Smooth muscle cell (in vitro differentiated cells): ENCODE results near the gene FAM13C. TPM values are rescaled to one million over a fixed set of nuclear protein-coding genes. Genes with fewer than 3 reads are reported as not detected.

Experiments
- DNase-seq: peaks from one replicate; lab custom pipeline; 2025; ENCODE audit not compliant: unreplicated experiment; lab: John Stamatoyannopoulos, UW
- H2AFZ ChIP-seq: fragments of 200-600 bp; sonication (generic); 2 replicates; pipeline ENCODE4 v1.6.0; 2016; ENCODE audit warnings: antibody characterized with exemption, low read depth, mild to moderate bottlenecking
- H3F3A ChIP-seq: fragments of 200-600 bp; sonication (generic); 2 replicates; pipeline ENCODE4 v1.6.0; 2017; ENCODE audit warnings: antibody characterized with exemption, low read depth
- H3K27ac ChIP-seq: fragments of 200-600 bp; sonication (generic); 2 replicates; pipeline ENCODE4 v1.5.1; 2016; ENCODE audit warnings: low read depth, mild to moderate bottlenecking
- H3K27me3 ChIP-seq: fragments of 200-600 bp; sonication (generic); 2 replicates; pipeline ENCODE4 v1.6.1; 2016; ENCODE audit warnings: low read depth, mild to moderate bottlenecking
- H3K36me3 ChIP-seq: fragments of 200-600 bp; sonication (generic); 2 replicates; pipeline ENCODE4 v1.5.1; 2016; ENCODE audit warnings: low read depth
- H3K4me1 ChIP-seq: fragments of 200-600 bp; sonication (generic); 2 replicates; pipeline ENCODE4 v1.5.1; 2016; ENCODE audit warnings: low read depth
- H3K4me2 ChIP-seq: fragments of 200-600 bp; sonication (generic); 2 replicates; pipeline ENCODE4 v1.6.0; 2016; ENCODE audit warnings: mild to moderate bottlenecking
- H3K4me3 ChIP-seq: fragments of 200-600 bp; sonication (generic); 2 replicates; pipeline ENCODE4 v1.5.1; 2016; ENCODE audit warnings: mild to moderate bottlenecking
- H3K79me2 ChIP-seq: fragments of 200-600 bp; sonication (generic); 2 replicates; pipeline ENCODE4 v1.6.0; 2016; ENCODE audit warnings: low read depth, mild to moderate bottlenecking
- H3K9ac ChIP-seq: fragments of 200-600 bp; sonication (generic); 2 replicates; pipeline ENCODE4 v1.6.0; 2016; ENCODE audit warnings: low read depth
- H3K9me3 ChIP-seq: fragments of 200-600 bp; sonication (generic); replicated peaks from 2 replicates; pipeline ENCODE4 v1.5.1; 2016; ENCODE audit warnings: low read depth
- H4K20me1 ChIP-seq: fragments of 200-600 bp; sonication (generic); 2 replicates; pipeline ENCODE4 v1.6.0; 2016; ENCODE audit warnings: low read depth
- CTCF ChIP-seq: fragments of 200-600 bp; sonication (generic); IDR thresholded peaks from 2 replicates; pipeline ENCODE4 v1.5.1; 2017; ENCODE audit warnings: borderline replicate concordance, mild to moderate bottlenecking, antibody characterized with exemption; ENCODE audit not compliant: insufficient read depth, poor library complexity, severe bottlenecking
- WGBS: methylation state at CpG from one replicate; pipeline ENCODE4 v1.1.7; 2016; ENCODE audit warnings: low lambda C conversion rate; 5-methylcytosine and 5-hydroxymethylcytosine counted together
- polyA plus RNA-seq: library from polyadenylated mRNA; unstranded; fragments of >200 nt; fragmentation: Nextera tagmentation; extraction: Ambion mirVana; gene quantifications from 2 replicates; pipeline ENCODE4 v1.2.1, GENCODE V29; 2016
- total RNA-seq: library from RNA; depleted of rRNA; stranded (reverse); fragments of >200 nt; gene quantifications from 2 replicates; pipeline ENCODE4 v1.2.3, GENCODE V29; 2014

FAM13C gene
- total and polyA plus RNA-seq, 2 experiments from 2014 or later = not detected

DNA sequence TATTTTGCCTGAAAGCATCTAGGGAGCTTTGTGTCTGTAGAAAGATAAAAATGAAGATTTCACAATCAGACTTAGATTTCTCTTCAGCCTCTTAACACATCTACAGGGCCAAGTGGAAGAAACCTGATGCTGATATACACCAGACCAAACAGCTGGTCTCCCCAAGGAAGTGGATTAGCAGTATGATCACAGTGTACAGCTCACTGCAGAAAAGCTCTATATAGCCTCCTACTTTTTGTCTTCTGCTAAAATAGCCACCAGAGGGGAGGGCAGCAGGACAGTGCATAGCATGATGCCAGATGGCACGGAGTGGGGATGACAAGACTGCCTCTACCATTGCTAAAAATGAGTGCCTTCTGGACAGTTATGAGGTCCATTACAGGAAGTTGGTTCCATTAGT lies 16.0 kb downstream of the FAM13C start:
- H3K4me1 ChIP-seq = peaks cover 6% of the 10 kb centered on the region
- TF ChIP-seq CTCF = no peak
- WGBS = 34% methylated on average over 1 of the region's 1 CpG
- H3K4me2 ChIP-seq = no peak overlapping the region
- H3K79me2 ChIP-seq = no peaks in the 10 kb centered on the region
- no peak for DNase-seq
- H3K9ac ChIP-seq = no peak overlapping the region
- no peak overlapping the region for H3K4me3 ChIP-seq
- H4K20me1 ChIP-seq = no peaks in the 10 kb centered on the region
- no peaks in the 10 kb centered on the region for H3F3A ChIP-seq
- no peak overlapping the region for H2AFZ ChIP-seq
- H3K36me3 ChIP-seq = no peaks in the 10 kb centered on the region
- H3K27me3 ChIP-seq = no peaks in the 10 kb centered on the region
- H3K27ac ChIP-seq = no peak overlapping the region
- H3K9me3 ChIP-seq = no peaks in the 10 kb centered on the region

DNA sequence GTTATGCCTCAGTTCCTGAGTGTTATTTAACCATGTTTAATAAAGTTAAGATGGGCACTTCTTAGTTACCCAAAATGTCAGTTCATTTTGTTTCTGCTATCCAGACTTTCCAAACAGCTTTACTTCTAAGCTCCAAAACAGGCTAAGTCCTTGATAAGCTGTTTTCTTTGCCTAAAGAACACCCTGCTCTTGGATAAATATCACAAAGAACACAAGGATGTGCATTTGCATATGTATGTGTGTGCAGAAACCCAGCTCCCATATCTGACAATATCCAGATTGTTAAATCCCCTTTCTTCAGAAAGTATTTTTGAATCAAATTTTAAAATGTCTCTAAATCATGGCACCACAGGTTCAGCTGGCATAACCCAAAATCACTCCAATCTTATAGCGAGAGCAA lies 19.6 kb downstream of the FAM13C start:
- DNase-seq = no peak
- Histone ChIP-seq H3K9me3 (no peaks in the 10 kb centered on the region), H3F3A (no peaks in the 10 kb centered on the region), H3K79me2 (no peaks in the 10 kb centered on the region), H3K9ac (no peak overlapping the region), H3K27me3 (no peaks in the 10 kb centered on the region), H3K4me3 (no peak overlapping the region), H3K36me3 (no peaks in the 10 kb centered on the region), H3K27ac (no peak overlapping the region), H3K4me2 (no peak overlapping the region), H2AFZ (no peak overlapping the region), H4K20me1 (no peaks in the 10 kb centered on the region), H3K4me1 (peaks cover 6% of the 10 kb centered on the region)
- TF ChIP-seq CTCF = no peak
- 100% methylated on average over 1 of the region's 1 CpG for WGBS

- DNase-seq = no peak
- Histone ChIP-seq H3K36me3 (no peaks in the 10 kb centered on the region), H2AFZ (no peak overlapping the region), H3K4me2 (no peak overlapping the region), H3K9ac (no peak overlapping the region), H3K79me2 (no peaks in the 10 kb centered on the region), H3K4me3 (no peak overlapping the region), H4K20me1 (no peaks in the 10 kb centered on the region), H3F3A (peaks cover 4% of the 10 kb centered on the region), H3K9me3 (no peaks in the 10 kb centered on the region), H3K27me3 (no peaks in the 10 kb centered on the region), H3K27ac (no peak overlapping the region), H3K4me1 (peaks cover 11% of the 10 kb centered on the region)
- TF ChIP-seq CTCF = no peak
- WGBS = 92% methylated on average over 1 of the region's 1 CpG
Observed at GRCh38 chr10:59342000-59342399, 20.3 kb downstream of the FAM13C start.

GRCh38 chr10:59340285-59340684 lies 22.1 kb downstream of the FAM13C start:
- DNase-seq = no peak
- Histone ChIP-seq H3K9ac (no peak overlapping the region), H2AFZ (no peak overlapping the region), H4K20me1 (no peaks in the 10 kb centered on the region), H3K79me2 (no peaks in the 10 kb centered on the region), H3K4me3 (no peak overlapping the region), H3K4me1 (peaks cover 13% of the 10 kb centered on the region), H3K9me3 (no peaks in the 10 kb centered on the region), H3F3A (peaks cover 6% of the 10 kb centered on the region), H3K27me3 (no peaks in the 10 kb centered on the region), H3K27ac (no peak overlapping the region), H3K36me3 (no peaks in the 10 kb centered on the region), H3K4me2 (no peak overlapping the region)
- WGBS = 96% methylated on average over 1 of the region's 1 CpG
- TF ChIP-seq CTCF = no peak
